Measurements from ENCODE around the gene TFF2. TPM values are rescaled to one million over a fixed set of nuclear protein-coding genes. Genes with fewer than 3 reads are reported as not detected.

Gene TFF2
- total and polyA plus RNA-seq, 2 experiments from 2014 or later, result not detected

- no peak within 1 kb of the TSS for H3K4me3 ChIP-seq
- DNase-seq (ENCODE audit: low read depth in 1 of 2, low spot score in 1 of 2), result no peak
- H3K27ac ChIP-seq, result no peak within 1 kb of the TSS
- no peaks in the 10 kb centered on the region for H3K4me1 ChIP-seq (ENCODE audit: low read depth)
- no peaks in the 10 kb centered on the region for H3K36me3 ChIP-seq
- H3K27me3 ChIP-seq, result no peaks in the 10 kb centered on the region
- TF ChIP-seq, protein P1, sequence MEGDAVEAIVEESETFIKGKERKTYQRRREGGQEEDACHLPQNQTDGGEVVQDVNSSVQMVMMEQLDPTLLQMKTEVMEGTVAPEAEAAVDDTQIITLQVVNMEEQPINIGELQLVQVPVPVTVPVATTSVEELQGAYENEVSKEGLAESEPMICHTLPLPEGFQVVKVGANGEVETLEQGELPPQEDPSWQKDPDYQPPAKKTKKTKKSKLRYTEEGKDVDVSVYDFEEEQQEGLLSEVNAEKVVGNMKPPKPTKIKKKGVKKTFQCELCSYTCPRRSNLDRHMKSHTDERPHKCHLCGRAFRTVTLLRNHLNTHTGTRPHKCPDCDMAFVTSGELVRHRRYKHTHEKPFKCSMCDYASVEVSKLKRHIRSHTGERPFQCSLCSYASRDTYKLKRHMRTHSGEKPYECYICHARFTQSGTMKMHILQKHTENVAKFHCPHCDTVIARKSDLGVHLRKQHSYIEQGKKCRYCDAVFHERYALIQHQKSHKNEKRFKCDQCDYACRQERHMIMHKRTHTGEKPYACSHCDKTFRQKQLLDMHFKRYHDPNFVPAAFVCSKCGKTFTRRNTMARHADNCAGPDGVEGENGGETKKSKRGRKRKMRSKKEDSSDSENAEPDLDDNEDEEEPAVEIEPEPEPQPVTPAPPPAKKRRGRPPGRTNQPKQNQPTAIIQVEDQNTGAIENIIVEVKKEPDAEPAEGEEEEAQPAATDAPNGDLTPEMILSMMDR (IDR thresholded peaks at IDR 0.05; ENCODE audit: low read depth, low read length), result no peak
- no peaks in the 10 kb centered on the region for H3K9me3 ChIP-seq (ENCODE audit: low read depth)
Observed at GRCh38 chr21:42395905-42396651, 45.3 kb upstream of the TFF2 start, which contains the start of gene TMPRSS3. TMPRSS3 (minus strand) TSS chr21:42396052; CDS start chr21:42395417, 635 bp downstream.

- no peaks in the 10 kb centered on the region for H3K27me3 ChIP-seq
- H3K27ac ChIP-seq, result no peak overlapping the region
- H3K36me3 ChIP-seq, result no peaks in the 10 kb centered on the region
- DNase-seq (ENCODE audit: low read depth in 1 of 2, low spot score in 1 of 2), result no peak
- no peaks in the 10 kb centered on the region for H3K4me1 ChIP-seq (ENCODE audit: low read depth)
- no peaks in the 10 kb centered on the region for H3K9me3 ChIP-seq (ENCODE audit: low read depth)
- TF ChIP-seq, protein P1 (IDR thresholded peaks at IDR 0.05; ENCODE audit: low read depth, low read length), result no peak
- H3K4me3 ChIP-seq, result no peak overlapping the region
Observed at GRCh38 chr21:42395302-42395701, 44.5 kb upstream of the TFF2 start.

DNA sequence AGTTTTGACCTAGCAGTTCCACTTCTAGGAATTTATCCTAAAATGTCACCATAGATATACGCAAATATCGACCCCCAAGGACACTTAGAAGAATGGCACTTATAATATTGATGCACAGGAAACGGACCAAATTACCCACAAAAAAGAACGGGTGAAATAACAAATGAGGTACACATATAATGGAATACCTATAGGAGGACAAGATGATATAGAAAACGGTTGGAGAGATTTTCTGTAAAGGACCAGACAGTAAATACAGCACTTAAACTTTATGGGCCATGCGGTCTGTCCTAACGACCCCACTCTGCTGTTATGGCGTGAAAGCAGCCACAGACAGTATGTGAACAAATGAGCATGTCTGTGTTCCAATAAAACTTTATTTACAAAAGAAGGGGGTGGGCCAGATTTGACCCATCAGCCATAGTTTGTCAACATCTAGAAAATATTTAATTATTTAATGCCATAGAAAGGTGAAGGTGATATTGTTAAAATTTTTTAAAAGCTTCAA, 42.7 kb upstream of the TFF2 start:
- no peaks in the 10 kb centered on the region for H3K9me3 ChIP-seq (ENCODE audit: low read depth)
- H3K36me3 ChIP-seq, result no peaks in the 10 kb centered on the region
- H3K27me3 ChIP-seq, result no peaks in the 10 kb centered on the region
- no peak overlapping the region for H3K27ac ChIP-seq
- peaks cover 3% of the 10 kb centered on the region for H3K4me1 ChIP-seq (ENCODE audit: low read depth)
- no peak for DNase-seq (ENCODE audit: low read depth in 1 of 2, low spot score in 1 of 2)
- TF ChIP-seq, protein P1 (IDR thresholded peaks at IDR 0.05; ENCODE audit: low read depth, low read length), result no peak
- no peak overlapping the region for H3K4me3 ChIP-seq

DNA sequence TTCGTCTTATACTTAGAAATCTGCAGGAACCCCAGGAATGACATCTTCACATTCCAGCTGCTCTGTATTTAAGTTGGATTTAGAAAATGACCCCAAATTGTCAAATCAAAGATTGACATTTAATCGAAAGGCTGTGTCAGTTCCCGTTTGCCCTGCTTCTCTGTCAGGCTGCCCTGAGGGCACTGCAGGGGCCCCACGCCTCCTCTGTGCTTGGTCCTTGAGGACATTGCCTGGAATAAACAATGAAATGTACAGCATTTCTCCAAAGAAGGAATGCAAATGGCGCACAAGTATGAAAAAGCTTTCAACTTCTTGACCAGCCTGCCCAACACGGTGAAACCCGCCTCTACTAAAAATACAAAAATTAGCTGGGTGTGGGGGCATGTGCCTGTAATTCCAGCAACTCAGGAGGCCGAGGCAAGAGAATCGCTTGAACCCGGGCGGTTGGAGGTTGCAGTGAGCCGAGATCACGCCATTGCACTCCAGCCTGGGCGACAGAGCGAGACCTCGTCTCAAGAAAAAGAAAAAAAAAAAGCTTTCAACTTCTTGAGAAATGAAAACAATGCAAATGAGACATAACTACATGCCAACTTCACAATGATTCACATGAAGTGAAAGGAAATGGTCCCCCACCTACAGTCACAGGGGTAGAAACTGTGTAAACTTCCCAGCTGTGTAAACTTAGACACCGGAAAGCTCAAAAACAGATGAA, 42.1 kb upstream of the TFF2 start:
- Histone ChIP-seq H3K36me3 (no peaks in the 10 kb centered on the region), H3K27ac (no peak overlapping the region), H3K4me1 (ENCODE audit: low read depth) (peaks cover 3% of the 10 kb centered on the region), H3K4me3 (no peak overlapping the region), H3K27me3 (no peaks in the 10 kb centered on the region), H3K9me3 (ENCODE audit: low read depth) (no peaks in the 10 kb centered on the region)
- DNase-seq (ENCODE audit: low read depth in 1 of 2, low spot score in 1 of 2), result no peak
- TF ChIP-seq, protein P1 (IDR thresholded peaks at IDR 0.05; ENCODE audit: low read depth, low read length), result no peak

DNA sequence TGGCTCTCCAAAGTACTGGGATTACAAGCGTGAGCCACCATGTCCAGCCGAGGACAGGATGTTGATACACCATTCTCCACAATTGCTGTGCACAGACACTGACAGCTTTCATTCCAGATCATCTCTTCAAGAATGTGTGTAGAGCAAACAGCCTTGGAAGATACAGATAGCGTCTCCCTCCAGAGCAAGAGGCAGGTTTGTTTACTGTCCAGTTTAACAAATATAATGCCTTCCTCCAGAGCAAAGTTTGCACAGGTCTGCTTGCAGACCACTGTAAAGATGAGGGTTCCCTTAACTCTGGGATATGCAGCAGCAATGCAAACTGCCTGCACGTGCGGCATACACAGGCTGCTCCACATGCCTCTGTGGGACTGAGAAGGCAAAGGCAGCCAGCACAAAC, 40.5 kb upstream of the TFF2 start:
- Histone ChIP-seq H3K4me1 (ENCODE audit: low read depth) (peaks cover 3% of the 10 kb centered on the region), H3K27me3 (no peaks in the 10 kb centered on the region), H3K36me3 (no peaks in the 10 kb centered on the region), H3K4me3 (no peak overlapping the region), H3K9me3 (ENCODE audit: low read depth) (no peaks in the 10 kb centered on the region), H3K27ac (no peak overlapping the region)
- DNase-seq (ENCODE audit: low read depth in 1 of 2, low spot score in 1 of 2), result no peak
- TF ChIP-seq, protein P1 (IDR thresholded peaks at IDR 0.05; ENCODE audit: low read depth, low read length), result no peak
